ENCODE measurements around the gene CCL20. TPM values are rescaled to one million over a fixed set of nuclear protein-coding genes. Genes with fewer than 3 reads are reported as not detected.
A peak's percentile ranks its signal among the peaks of the same experiment; 100 is the strongest.

Gene CCL20
- total and polyA plus RNA-seq, 12 donors = 0.20 TPM; not detected in 11

- no peak for ATAC-seq
- intact Hi-C loops (cut with DNase I) = no loop called here
These were observed 1.4 kb downstream of the CCL20 start for GRCh38 chr2:227815066-227815465.

DNA sequence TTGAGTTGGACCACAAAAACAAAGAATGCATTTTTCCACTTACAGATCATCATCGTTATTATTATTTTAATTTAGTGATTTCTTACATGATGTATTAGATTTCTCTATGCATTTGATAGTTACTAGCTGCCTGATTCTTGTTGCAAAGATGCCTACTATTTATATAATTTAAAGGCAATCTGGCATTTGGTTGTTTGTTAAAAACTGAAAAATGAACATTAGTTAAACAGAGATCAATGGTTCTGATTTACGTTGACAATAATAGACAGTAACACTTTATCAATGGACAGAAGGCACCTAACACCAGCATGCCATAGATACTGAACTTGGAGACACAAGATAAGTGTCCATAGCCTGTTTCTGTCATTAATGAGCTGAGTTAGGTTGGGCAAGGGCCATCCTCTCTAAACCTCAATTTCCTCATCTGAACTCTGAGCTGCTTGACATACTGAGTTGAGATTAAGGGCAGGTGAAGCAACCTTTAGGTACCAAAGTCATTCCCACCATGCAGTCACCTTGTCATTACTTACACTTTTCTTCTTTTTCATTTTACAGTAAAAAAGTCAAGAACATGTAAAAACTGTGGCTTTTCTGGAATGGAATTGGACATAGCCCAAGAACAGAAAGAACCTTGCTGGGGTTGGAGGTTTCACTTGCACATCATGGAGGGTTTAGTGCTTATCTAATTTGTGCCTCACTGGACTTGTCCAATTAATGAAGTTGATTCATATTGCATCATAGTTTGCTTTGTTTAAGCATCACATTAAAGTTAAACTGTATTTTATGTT is 3.1 kb downstream of the CCL20 start:
- ATAC-seq (no peak), DNase-seq (no peak)
- H3K4me1 ChIP-seq = peaks cover 0 to 40% (median 4%) of the 10 kb centered on the region in 9 donors
- no peak for TF ChIP-seq CTCF (IDR thresholded peaks at IDR 0.05)
- H3K9me3 ChIP-seq = no peaks in the 10 kb centered on the region
- H3K27ac ChIP-seq = peak overlapping the region in 1 of 10 donors; percentile 74
- WGBS, 2 donors = 69 to 91% methylated on average over 2 of the region's 2 CpGs
- peaks cover 0 to 27% (median 16%) of the 10 kb centered on the region in 7 donors for H3K27me3 ChIP-seq
- H3K4me3 ChIP-seq = no peak overlapping the region
- intact Hi-C loops (cut with DNase I) = no loop called here
- no peaks in the 10 kb centered on the region for H3K36me3 ChIP-seq

More at GRCh38 chr2:227815066-227815465, 1.4 kb downstream of the CCL20 start:
- H3K4me1 ChIP-seq = peaks cover 0 to 40% (median 4%) of the 10 kb centered on the region in 9 donors
- no peaks in the 10 kb centered on the region for H3K9me3 ChIP-seq
- H3K36me3 ChIP-seq = no peaks in the 10 kb centered on the region
- DNase-seq = no peak
- 67 to 75% methylated on average over 3 of the region's 3 CpGs for WGBS, 2 donors
- no peak overlapping the region for H3K27ac ChIP-seq
- no peak overlapping the region for H3K4me3 ChIP-seq
- H3K27me3 ChIP-seq = peaks cover 0 to 27% (median 16%) of the 10 kb centered on the region in 7 donors
- TF ChIP-seq CTCF (IDR thresholded peaks at IDR 0.05) = no peak

- 69 to 71% methylated on average over 1 of the region's 1 CpG for WGBS, 2 donors
- peaks cover 0 to 40% (median 4%) of the 10 kb centered on the region in 9 donors for H3K4me1 ChIP-seq
- intact Hi-C loops (cut with DNase I) = no loop called here
- peak overlapping the region in 2 of 10 donors; percentile 68 to 74 for H3K27ac ChIP-seq
- H3K9me3 ChIP-seq = no peaks in the 10 kb centered on the region
- H3K27me3 ChIP-seq = peaks cover 0 to 25% (median 16%) of the 10 kb centered on the region in 7 donors
- DNase-seq = no peak
- no peak for ATAC-seq
- no peaks in the 10 kb centered on the region for H3K36me3 ChIP-seq
- TF ChIP-seq CTCF (IDR thresholded peaks at IDR 0.05) = no peak
- no peak overlapping the region for H3K4me3 ChIP-seq
These were observed 3.7 kb downstream of the CCL20 start for GRCh38 chr2:227817336-227817735.

- no peaks in the 10 kb centered on the region for H3K36me3 ChIP-seq
- no peaks in the 10 kb centered on the region for H3K9me3 ChIP-seq
- H3K27me3 ChIP-seq = peaks cover 0 to 21% (median 16%) of the 10 kb centered on the region in 7 donors
- WGBS, 2 donors = 19 to 20% methylated on average over 10 of the region's 10 CpGs
- intact Hi-C loops (cut with DNase I) = no loop called here
- peak overlapping the region in 2 of 10 donors; percentile 68 to 74 for H3K27ac ChIP-seq
- H3K4me3 ChIP-seq = no peak overlapping the region
- TF ChIP-seq CTCF (IDR thresholded peaks at IDR 0.05) = no peak
- DNase-seq (peak; percentile 24 to 50), ATAC-seq (peak in 6 of 8 donors; percentile 29 to 86 (median 78))
- H3K4me1 ChIP-seq = peaks cover 0 to 40% (median 4%) of the 10 kb centered on the region in 9 donors
These were observed 4.4 kb downstream of the CCL20 start for GRCh38 chr2:227817850-227818674.

Data from heart right ventricle (tissue), 16 donors.